Erythroblast (primary cell): ENCODE results near the gene SECTM1.
"Not testable (repeated sequence)": the region's sequence is repeated elsewhere in the genome, so short reads cannot be mapped to it uniquely, and the experiment has no call there.

ENCODE experiments used
- GATA1 ChIP-seq: IDR thresholded peaks from 2 replicates; pipeline ENCODE4 v1.6.1; 2011; ENCODE audit warnings: low read depth, mild to moderate bottlenecking, control low read depth, low read length, moderate library complexity
- POLR2A ChIP-seq: IDR thresholded peaks from 2 replicates; pipeline ENCODE4 v1.6.1; 2011; ENCODE audit warnings: mild to moderate bottlenecking, low read length

DNA sequence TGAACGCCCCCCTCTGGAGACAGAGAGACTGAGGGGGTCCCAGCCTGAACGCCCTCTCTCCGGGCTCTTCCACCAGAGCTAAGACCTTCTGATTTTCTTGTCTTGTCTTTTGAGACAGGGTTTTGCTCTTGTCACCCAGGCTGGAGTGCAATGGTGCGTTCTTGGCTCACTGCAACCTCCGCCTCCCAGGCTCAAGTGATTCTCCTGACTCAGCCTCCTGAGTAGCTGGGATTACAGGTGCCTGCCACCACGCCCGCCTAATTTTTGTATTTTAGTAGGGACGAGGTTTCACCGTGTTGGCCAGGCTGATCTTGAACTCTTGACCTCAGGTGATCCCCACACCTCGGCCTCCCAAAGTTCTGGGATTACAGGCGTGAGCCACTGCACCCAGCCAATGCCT lies 14.4 kb upstream of the SECTM1 start:
- TF ChIP-seq POLR2A, GATA1: not testable (repeated sequence)
